ENCODE results near the gene POLD2. TPM values are rescaled to one million over a fixed set of nuclear protein-coding genes. Genes with fewer than 3 reads are reported as not detected.

The POLD2 gene
- total RNA-seq, 5 donors from 2014 or later (not counting 1 experiment from before 2014, with no cell fraction given), result 53.4 to 85.1 (median 72.6) TPM

DNA sequence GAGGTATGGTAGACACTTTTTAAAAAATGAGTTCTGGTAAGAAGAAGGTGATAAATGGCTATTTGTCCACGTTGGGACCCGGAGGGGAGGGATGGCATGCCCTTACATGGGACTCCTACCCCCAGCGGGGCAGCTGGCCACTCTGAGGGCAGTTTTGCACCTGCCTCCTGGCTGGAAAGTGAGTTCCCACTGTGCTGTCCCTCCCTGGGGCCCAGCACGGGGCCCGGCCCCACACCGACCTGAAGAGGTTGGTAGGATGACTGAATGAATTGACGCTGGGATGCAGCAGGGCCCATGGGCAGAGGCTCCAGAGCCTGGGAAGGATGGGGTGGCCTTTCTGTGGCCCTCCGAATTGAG is 19.8 kb downstream of the POLD2 start:
- H3K27ac Mint-ChIP-seq, result peak overlapping the region; percentile 36 to 39

DNA sequence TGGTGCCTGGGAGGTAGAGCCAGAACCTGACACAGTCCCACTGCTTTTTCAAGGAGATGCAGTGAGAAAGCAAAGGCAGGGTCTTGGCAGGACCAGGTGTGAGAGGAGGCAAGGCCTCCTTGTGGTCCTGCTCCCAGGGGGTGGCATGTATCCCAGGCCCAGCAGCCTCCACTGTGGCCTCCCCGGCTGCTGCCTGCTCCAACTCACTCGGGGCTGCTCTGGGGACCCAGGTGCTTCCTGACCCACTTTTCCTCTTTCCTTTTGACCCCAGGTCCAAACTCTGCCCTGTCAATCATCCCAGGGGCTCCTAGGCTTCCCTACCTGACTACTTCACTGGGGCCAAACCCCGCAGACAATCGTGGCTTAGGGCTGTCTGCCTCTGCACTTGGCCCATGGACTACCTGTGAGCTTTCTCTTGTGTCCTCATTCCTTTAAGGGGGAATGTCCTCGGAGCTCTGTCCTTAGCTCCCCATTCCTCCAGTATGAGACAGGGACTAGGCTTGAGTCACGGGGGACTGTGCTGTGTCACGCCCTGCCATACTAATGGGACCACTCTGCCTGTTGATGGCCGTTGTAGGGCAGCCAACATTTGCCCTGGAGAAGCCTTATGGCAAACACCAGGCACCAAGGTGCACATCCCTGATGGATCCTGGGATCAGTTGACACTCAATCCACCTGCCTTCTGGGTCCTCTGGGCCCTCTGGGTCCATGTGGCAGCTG is 20.3 kb downstream of the POLD2 start:
- ChIA-PET POLR2A (no interaction called here), CTCF (interaction anchor here in 1 of 2 donors (0.5 kb wide), 1 partner anchor 30 kb away, joined by 5 read pairs; no protein-coding TSS in a partner anchor)
- DNase-seq (no peak), ATAC-seq (replicated peaks in 1 of 4) (no peak)
- Mint-ChIP-seq H3K9me3 (no peaks in the 10 kb centered on the region), H3K4me3 (peak overlapping the region; percentile 59 to 79 (median 72)), H3K4me1 (peaks cover 14 to 22% (median 18%) of the 10 kb centered on the region in 3 donors), H3K27ac (peak overlapping the region; percentile 36 to 39), H3K27me3 (peaks cover 0 to 30% of the 10 kb centered on the region in 2 donors), H3K36me3 (no peaks in the 10 kb centered on the region)
- peaks cover 0 to 3% of the 10 kb centered on the region in 2 donors for H3K36me3 ChIP-seq (ENCODE audit: control insufficient read depth in 2 of 2, extremely low read depth in 1 of 2, insufficient read depth in 1 of 2, low read length in 1 of 2)
- WGBS (ENCODE audit: insufficient coverage), result 69% methylated on average over 7 of the region's 8 CpGs
- no peak overlapping the region for H3K4me3 ChIP-seq (ENCODE audit: control insufficient read depth in 1 of 2, extremely low read depth in 1 of 2, low read length in 1 of 2)
- peaks cover 5 to 22% of the 10 kb centered on the region in 2 experiments for H3K4me1 ChIP-seq (ENCODE audit: control insufficient read depth in 1 of 2, extremely low read depth in 1 of 2, insufficient read depth in 2 of 2, low read length in 2 of 2)
- H3K27ac ChIP-seq (ENCODE audit: low read length), result no peak overlapping the region
- H3K27me3 ChIP-seq (replicated peaks in 1 of 2; ENCODE audit: control insufficient read depth in 2 of 2, extremely low read depth in 1 of 2, insufficient read depth in 2 of 2, low read length in 1 of 2), result peaks cover 0 to 52% of the 10 kb centered on the region in 2 experiments
- no peaks in the 10 kb centered on the region for H3K9me3 ChIP-seq

More for the DNA sequence above, 19.8 kb downstream of the POLD2 start:
- CTCF ChIA-PET, result interaction anchor here in 1 of 2 donors (0.5 kb wide), 1 partner anchor 29 kb away, joined by 5 read pairs; no protein-coding TSS in a partner anchor
- Histone ChIP-seq H3K4me3 (ENCODE audit: control insufficient read depth in 1 of 2, extremely low read depth in 1 of 2, low read length in 1 of 2) (no peak overlapping the region), H3K36me3 (ENCODE audit: control insufficient read depth in 2 of 2, extremely low read depth in 1 of 2, insufficient read depth in 1 of 2, low read length in 1 of 2) (peaks cover 0 to 6% of the 10 kb centered on the region in 2 donors), H3K9me3 (no peaks in the 10 kb centered on the region), H3K27me3 (replicated peaks in 1 of 2; ENCODE audit: control insufficient read depth in 2 of 2, extremely low read depth in 1 of 2, insufficient read depth in 2 of 2, low read length in 1 of 2) (peaks cover 0 to 53% of the 10 kb centered on the region in 2 experiments), H3K4me1 (ENCODE audit: control insufficient read depth in 1 of 2, extremely low read depth in 1 of 2, insufficient read depth in 2 of 2, low read length in 2 of 2) (peaks cover 5 to 22% of the 10 kb centered on the region in 2 experiments), H3K27ac (ENCODE audit: low read length) (no peak overlapping the region)
- no peak for DNase-seq
- peaks cover 14 to 22% (median 18%) of the 10 kb centered on the region in 3 donors for H3K4me1 Mint-ChIP-seq
- no peaks in the 10 kb centered on the region for H3K9me3 Mint-ChIP-seq
- POLR2A ChIA-PET, result no interaction called here
- peak overlapping the region; percentile 59 to 79 (median 72) for H3K4me3 Mint-ChIP-seq
- no peaks in the 10 kb centered on the region for H3K36me3 Mint-ChIP-seq
- peaks cover 0 to 30% of the 10 kb centered on the region in 2 donors for H3K27me3 Mint-ChIP-seq
- ATAC-seq (replicated peaks in 1 of 4), result no peak
- WGBS (ENCODE audit: insufficient coverage), result 95% methylated on average over 8 of the region's 8 CpGs

DNA sequence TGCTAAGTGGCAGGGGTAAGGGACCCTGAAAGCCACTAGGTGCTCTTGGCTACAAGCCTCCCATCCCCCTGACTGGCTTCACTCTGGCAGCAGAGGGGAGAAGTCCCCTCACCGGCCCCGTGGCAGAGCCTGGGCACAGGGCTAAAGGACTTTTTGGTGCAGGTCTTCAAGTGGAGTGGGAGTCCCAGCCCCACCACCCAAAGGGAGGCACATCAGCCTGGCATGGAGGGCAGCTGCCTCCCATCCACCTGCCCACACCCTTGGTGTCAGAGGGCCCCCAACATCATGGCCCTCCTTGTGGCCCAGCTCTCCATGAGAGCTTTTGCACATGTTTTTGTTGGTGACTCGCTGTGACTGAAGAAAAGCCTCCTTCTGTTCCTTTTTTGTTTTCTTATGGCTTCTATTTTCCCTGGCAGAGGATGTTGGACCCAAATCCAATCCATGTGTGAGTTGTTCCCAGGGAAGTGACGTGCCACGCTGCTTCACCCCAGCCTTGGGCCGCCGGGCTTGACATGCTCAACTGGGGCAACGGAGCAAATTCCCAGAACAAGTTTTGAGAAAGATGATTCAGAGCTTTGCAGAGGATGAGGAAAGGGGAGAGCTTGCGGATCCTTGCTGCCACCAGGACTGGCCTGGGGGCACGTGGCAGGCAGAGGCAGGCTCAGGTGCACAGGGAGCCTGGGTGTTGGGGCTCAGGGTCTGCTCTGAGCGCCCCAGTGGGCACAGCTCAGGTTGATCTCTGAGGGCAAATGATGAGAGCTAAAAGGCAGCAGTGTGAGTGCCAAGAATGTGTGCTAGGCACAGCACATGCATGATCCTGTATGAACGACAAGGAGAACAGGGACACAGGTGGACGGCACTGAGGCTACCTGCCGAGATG is 21.1 kb downstream of the POLD2 start:
- ATAC-seq (replicated peaks in 1 of 4), result no peak
- no peaks in the 10 kb centered on the region for H3K36me3 Mint-ChIP-seq
- no peaks in the 10 kb centered on the region for H3K9me3 ChIP-seq
- peak overlapping the region; percentile 21 to 79 (median 22) for H3K4me3 Mint-ChIP-seq
- POLR2A ChIA-PET, result no interaction called here
- CTCF ChIA-PET, result interaction anchor here in 1 of 2 donors (0.6 kb wide), 1 partner anchor 64 kb away, joined by 4 read pairs; no protein-coding TSS in a partner anchor
- no peak overlapping the region for H3K4me3 ChIP-seq (ENCODE audit: control insufficient read depth in 1 of 2, extremely low read depth in 1 of 2, low read length in 1 of 2)
- peaks cover 5 to 22% of the 10 kb centered on the region in 2 experiments for H3K4me1 ChIP-seq (ENCODE audit: control insufficient read depth in 1 of 2, extremely low read depth in 1 of 2, insufficient read depth in 2 of 2, low read length in 2 of 2)
- peaks cover 0 to 48% of the 10 kb centered on the region in 2 experiments for H3K27me3 ChIP-seq (replicated peaks in 1 of 2; ENCODE audit: control insufficient read depth in 2 of 2, extremely low read depth in 1 of 2, insufficient read depth in 2 of 2, low read length in 1 of 2)
- no peak overlapping the region for H3K27ac ChIP-seq (ENCODE audit: low read length)
- H3K27me3 Mint-ChIP-seq, result peaks cover 0 to 28% of the 10 kb centered on the region in 2 donors
- 87% methylated on average over 11 of the region's 14 CpGs for WGBS (ENCODE audit: insufficient coverage)
- H3K27ac Mint-ChIP-seq, result no peak overlapping the region
- H3K4me1 Mint-ChIP-seq, result peaks cover 18 to 23% (median 21%) of the 10 kb centered on the region in 3 donors
- no peaks in the 10 kb centered on the region for H3K9me3 Mint-ChIP-seq
- no peak for DNase-seq
- peaks cover 0 to 3% of the 10 kb centered on the region in 2 donors for H3K36me3 ChIP-seq (ENCODE audit: control insufficient read depth in 2 of 2, extremely low read depth in 1 of 2, insufficient read depth in 1 of 2, low read length in 1 of 2)

DNA sequence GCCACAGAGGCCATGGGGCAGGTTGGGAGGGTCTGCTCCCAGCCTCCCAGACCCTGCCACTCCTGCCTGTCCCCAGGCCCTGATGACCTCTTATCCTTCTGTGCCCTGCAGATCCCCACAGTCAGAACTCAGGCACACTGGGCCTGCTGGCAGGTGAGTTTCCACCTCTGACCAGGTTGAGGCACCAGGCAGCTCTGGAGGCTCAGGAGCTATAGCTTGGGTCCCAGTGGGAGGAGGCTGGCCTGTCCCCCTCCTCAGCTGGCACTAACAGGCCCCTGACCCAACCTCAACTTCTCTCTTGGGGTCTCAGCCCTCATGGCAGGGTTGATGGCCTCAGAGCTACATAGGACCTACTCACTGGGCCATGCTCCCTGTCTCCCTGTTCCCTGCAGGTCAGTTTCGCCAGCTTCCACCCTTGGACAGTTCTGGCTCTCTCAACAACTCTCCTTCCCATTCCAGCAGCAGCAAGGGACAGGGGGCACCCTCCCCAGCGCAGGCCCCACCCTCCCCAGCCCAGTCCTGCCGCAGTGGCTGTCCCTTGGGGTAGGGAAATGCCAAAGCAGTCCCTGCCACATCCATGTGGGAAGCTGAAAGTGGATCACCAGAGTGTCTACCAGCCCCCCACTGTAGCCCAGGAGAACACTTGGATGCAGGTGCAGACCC is 21.9 kb downstream of the POLD2 start:
- Mint-ChIP-seq H3K27me3 (peaks cover 0 to 28% of the 10 kb centered on the region in 2 donors), H3K27ac (no peak overlapping the region), H3K4me3 (no peak overlapping the region), H3K36me3 (no peaks in the 10 kb centered on the region), H3K4me1 (peaks cover 18 to 30% (median 25%) of the 10 kb centered on the region in 3 donors), H3K9me3 (no peaks in the 10 kb centered on the region)
- ATAC-seq (replicated peaks in 1 of 4), result no peak
- DNase-seq, result no peak
- no peaks in the 10 kb centered on the region for H3K36me3 ChIP-seq (ENCODE audit: control insufficient read depth in 2 of 2, extremely low read depth in 1 of 2, insufficient read depth in 1 of 2, low read length in 1 of 2)
- whole genome bisulfite sequencing (ENCODE audit: insufficient coverage), result 92% methylated on average over 2 of the region's 3 CpGs
- ChIA-PET POLR2A (interaction anchor here in 1 of 2 donors (0.6 kb wide), 1 partner anchor 17 kb away, joined by 3 read pairs; no protein-coding TSS in a partner anchor), CTCF (no interaction called here)
- H3K4me3 ChIP-seq (ENCODE audit: control insufficient read depth in 1 of 2, extremely low read depth in 1 of 2, low read length in 1 of 2), result no peak overlapping the region
- H3K9me3 ChIP-seq, result no peaks in the 10 kb centered on the region
- H3K27ac ChIP-seq (ENCODE audit: low read length), result no peak overlapping the region
- H3K4me1 ChIP-seq (ENCODE audit: control insufficient read depth in 1 of 2, extremely low read depth in 1 of 2, insufficient read depth in 2 of 2, low read length in 2 of 2), result peaks cover 5 to 22% of the 10 kb centered on the region in 2 experiments
- H3K27me3 ChIP-seq (replicated peaks in 1 of 2; ENCODE audit: control insufficient read depth in 2 of 2, extremely low read depth in 1 of 2, insufficient read depth in 2 of 2, low read length in 1 of 2), result peaks cover 0 to 42% of the 10 kb centered on the region in 2 experiments

DNA sequence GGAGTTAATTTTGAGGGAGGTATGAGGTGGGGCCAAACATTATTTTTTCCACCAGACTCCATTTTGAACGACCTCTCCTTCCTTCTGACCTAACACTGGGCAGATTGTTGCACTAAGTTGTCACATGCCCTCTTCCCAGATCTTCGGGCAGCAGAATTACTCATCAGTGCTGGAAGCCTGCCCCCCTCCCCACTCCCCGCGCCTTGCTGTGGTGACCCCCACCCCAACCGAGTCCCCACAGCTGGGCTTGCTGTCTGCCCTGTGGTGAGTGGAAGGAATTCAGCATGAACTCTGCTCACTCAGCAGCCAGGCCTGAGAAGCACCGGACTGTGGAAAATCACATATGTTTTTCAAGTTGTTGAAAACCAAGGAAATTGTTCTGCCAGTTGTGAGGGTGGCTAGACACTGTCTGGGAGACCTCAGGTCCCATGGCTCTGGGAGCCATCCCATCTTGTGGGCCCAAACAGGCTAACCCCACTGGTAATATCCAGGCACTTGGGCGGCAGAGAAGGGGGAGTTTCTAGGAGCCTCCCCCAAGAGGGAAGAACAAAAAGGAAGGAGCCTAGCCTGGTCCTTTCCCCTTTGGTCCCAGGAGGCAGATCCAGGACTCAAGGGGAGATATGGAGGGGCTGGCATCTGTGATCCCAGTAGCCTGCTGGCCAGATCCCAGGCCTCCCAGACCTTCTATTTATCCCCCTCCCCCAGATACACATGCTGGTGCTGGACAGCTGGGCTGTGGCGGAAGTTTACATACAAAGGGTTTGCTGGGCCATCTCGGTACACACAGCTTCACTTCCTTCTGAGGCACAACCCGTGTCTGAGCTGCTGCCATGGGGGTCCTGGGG is 22.7 kb downstream of the POLD2 start:
- no peaks in the 10 kb centered on the region for H3K36me3 ChIP-seq (ENCODE audit: control insufficient read depth in 2 of 2, extremely low read depth in 1 of 2, insufficient read depth in 1 of 2, low read length in 1 of 2)
- WGBS (ENCODE audit: insufficient coverage), result 100% methylated on average over 1 of the region's 10 CpGs
- POLR2A ChIA-PET, result interaction anchor here in 1 of 2 donors (0.6 kb wide), 1 partner anchor 16 kb away, joined by 3 read pairs; no protein-coding TSS in a partner anchor
- peaks cover 0 to 35% of the 10 kb centered on the region in 2 experiments for H3K27me3 ChIP-seq (replicated peaks in 1 of 2; ENCODE audit: control insufficient read depth in 2 of 2, extremely low read depth in 1 of 2, insufficient read depth in 2 of 2, low read length in 1 of 2)
- CTCF ChIA-PET, result no interaction called here
- peaks cover 0 to 20% of the 10 kb centered on the region in 2 donors for H3K27me3 Mint-ChIP-seq
- no peak overlapping the region for H3K27ac Mint-ChIP-seq
- no peaks in the 10 kb centered on the region for H3K9me3 ChIP-seq
- no peaks in the 10 kb centered on the region for H3K36me3 Mint-ChIP-seq
- H3K4me3 Mint-ChIP-seq, result no peak overlapping the region
- H3K9me3 Mint-ChIP-seq, result no peaks in the 10 kb centered on the region
- ATAC-seq (replicated peaks in 1 of 4) (no peak), DNase-seq (no peak)
- no peak overlapping the region for H3K27ac ChIP-seq (ENCODE audit: low read length)
- H3K4me3 ChIP-seq (ENCODE audit: control insufficient read depth in 1 of 2, extremely low read depth in 1 of 2, low read length in 1 of 2), result no peak overlapping the region
- H3K4me1 Mint-ChIP-seq, result peaks cover 14 to 24% (median 21%) of the 10 kb centered on the region in 3 donors
- H3K4me1 ChIP-seq (ENCODE audit: control insufficient read depth in 1 of 2, extremely low read depth in 1 of 2, insufficient read depth in 2 of 2, low read length in 2 of 2), result peaks cover 5 to 22% of the 10 kb centered on the region in 2 experiments
